ENCODE results near the gene TRIM44.

GRCh38 chr11:35682230-35683173, 19.9 kb downstream of the TRIM44 start:
- TF ChIP-seq CTCF (IDR thresholded peaks at IDR 0.05 in 8 of 11, conservative IDR thresholded peaks at IDR 0.05 in 3 of 11) (no peak), POLR2AphosphoS5 (IDR thresholded peaks at IDR 0.05) (no peak), POLR2A (IDR thresholded peaks at IDR 0.05) (no peak)

Data from spleen (tissue), 7 donors.